H1 (cell line): Measurements from ENCODE around the gene GZF1. TPM values are rescaled to one million over a fixed set of nuclear protein-coding genes. Genes with fewer than 3 reads are reported as not detected.

ENCODE experiments used
- CTCF ChIA-PET: fragments of 300-600 bp; sonication (Branson Sonifier 250); formaldehyde crosslinking; loops from one replicate; lab custom pipeline; 2021; ENCODE audit not compliant: partially characterized antibody; lab: Charles Lee
- POLR2A ChIA-PET: fragments of 300-600 bp; sonication (Branson Sonifier 250); formaldehyde crosslinking; loops from one replicate; lab custom pipeline; 2021; ENCODE audit warnings: inconsistent platforms; ENCODE audit not compliant: partially characterized antibody; lab: Charles Lee
- DNase-seq, 2 experiments: peaks; one replicate each; pipeline versions ENCODE4 v3.0.0 to v3.0.0-alpha.2; 2010 to 2022; ENCODE audit warnings: low spot score in 2 of 2, low read depth in 1 of 2, mixed read lengths in 1 of 2
- FAIRE-seq: peaks from 2 replicates; lab custom pipeline; 2011; peaks lifted over from hg19 to GRCh38; lab: Jason Lieb, UNC
- H2AFZ ChIP-seq: 2 replicates; pipeline ENCODE4 v1.8.1; 2012; ENCODE audit warnings: low read length, inconsistent platforms
- H2AK5ac ChIP-seq: 2 replicates; pipeline ENCODE4 v1.6.1; 2013; ENCODE audit warnings: low read depth, low read length
- H2BK120ac ChIP-seq: replicated peaks from 2 replicates; pipeline ENCODE3; 2013; ENCODE audit warnings: low read depth, low read length, inconsistent platforms
- H2BK12ac ChIP-seq: 2 replicates; pipeline ENCODE4 v1.6.1; 2013; ENCODE audit warnings: low read depth, low read length
- H2BK15ac ChIP-seq: 2 replicates; pipeline ENCODE4 v1.6.1; 2013; ENCODE audit warnings: low read length
- H2BK20ac ChIP-seq: 2 replicates; pipeline ENCODE4 v1.6.1; 2013; ENCODE audit warnings: low read length
- H2BK5ac ChIP-seq: 2 replicates; pipeline ENCODE4 v1.6.1; 2013; ENCODE audit warnings: low read depth, low read length
- H3K14ac ChIP-seq: 2 replicates; pipeline ENCODE4 v1.6.1; 2013; ENCODE audit warnings: inconsistent platforms; ENCODE audit not compliant: insufficient read length
- H3K18ac ChIP-seq: 2 replicates; pipeline ENCODE4 v1.6.1; 2013; ENCODE audit warnings: low read length; ENCODE audit errors: extremely low read depth
- H3K23ac ChIP-seq: 2 replicates; pipeline ENCODE4 v1.6.1; 2013; ENCODE audit warnings: inconsistent platforms; ENCODE audit not compliant: insufficient read length
- H3K23me2 ChIP-seq: 2 replicates; pipeline ENCODE4 v1.6.1; 2013; ENCODE audit warnings: low read depth, low read length
- H3K27ac ChIP-seq: 2 replicates; pipeline ENCODE4 v1.6.1; 2011; ENCODE audit warnings: low read depth, low read length, inconsistent platforms
- H3K27me3 ChIP-seq, 4 experiments: replicated peaks in 1 of 4; 1 replicate in 1 of 4; 2 replicates in 3 of 4; pipeline versions ENCODE4 v1.6.1 to v1.8.1; 2011 to 2013; ENCODE audit warnings: low read length in 3 of 4, mild to moderate bottlenecking in 3 of 4, inconsistent platforms in 2 of 4, mixed read lengths in 2 of 4, moderate library complexity in 1 of 4; ENCODE audit not compliant: control insufficient read depth in 3 of 4, insufficient read depth in 3 of 4; ENCODE audit errors: extremely low read depth in 1 of 4
- H3K36me3 ChIP-seq, 4 experiments: 2 replicates each; pipeline versions ENCODE4 v1.6.1 to v1.8.1; 2011 to 2013; ENCODE audit warnings: mild to moderate bottlenecking in 4 of 4, low read length in 3 of 4, moderate library complexity in 2 of 4, control low read depth in 1 of 4, inconsistent platforms in 1 of 4; ENCODE audit not compliant: insufficient read depth in 4 of 4, control insufficient read depth in 2 of 4
- H3K4ac ChIP-seq: replicated peaks from 2 replicates; pipeline ENCODE3; 2013; ENCODE audit warnings: low read length, low read depth, mixed read lengths, inconsistent platforms; ENCODE audit not compliant: insufficient read length
- H3K4me1 ChIP-seq, 4 experiments: replicated peaks in 1 of 4; 1 replicate in 1 of 4; 2 replicates in 3 of 4; pipeline versions ENCODE4 v1.6.1 to v1.8.1; 2011 to 2013; ENCODE audit warnings: low read length in 3 of 4, inconsistent platforms in 2 of 4, mixed read lengths in 1 of 4; ENCODE audit not compliant: insufficient read depth in 4 of 4, control insufficient read depth in 3 of 4
- H3K4me2 ChIP-seq, 2 experiments: 2 replicates each; pipeline versions ENCODE4 v1.6.1 to v1.8.1; 2011 to 2013; ENCODE audit warnings: low read depth in 2 of 2, low read length in 2 of 2, control low read depth in 1 of 2, inconsistent platforms in 1 of 2, mild to moderate bottlenecking in 1 of 2; ENCODE audit not compliant: insufficient read depth in 1 of 2
- H3K4me3 ChIP-seq, 4 experiments: fragments of 200-600, 300-600 bp in 1 of 4; sonication (generic), shearing (Covaris generic), sonication (Bioruptor Twin) in 1 of 4; 2 replicates each; pipeline versions ENCODE4 v1.5.1 to v1.8.1; 2011 to 2016; ENCODE audit warnings: low read length in 4 of 4, low read depth in 3 of 4, control low read depth in 2 of 4, inconsistent platforms in 2 of 4, mild to moderate bottlenecking in 2 of 4, mixed read lengths in 1 of 4, moderate library complexity in 1 of 4; ENCODE audit not compliant: insufficient read depth in 2 of 4; ENCODE audit errors: extremely low read depth in 1 of 4
- H3K56ac ChIP-seq: replicated peaks from 2 replicates; pipeline ENCODE3; 2013; ENCODE audit warnings: low read depth, mild to moderate bottlenecking, mixed read lengths, low read length, inconsistent platforms; ENCODE audit not compliant: insufficient read length
- H3K79me1 ChIP-seq: 2 replicates; pipeline ENCODE4 v1.6.1; 2013; ENCODE audit warnings: low read depth, low read length, control low read depth
- H3K79me2 ChIP-seq, 2 experiments: 2 replicates each; pipeline versions ENCODE4 v1.6.1 to v1.8.1; 2012 to 2013; ENCODE audit warnings: low read length in 2 of 2, mild to moderate bottlenecking in 2 of 2, inconsistent platforms in 1 of 2; ENCODE audit not compliant: insufficient read depth in 2 of 2, control insufficient read depth in 1 of 2
- H3K9ac ChIP-seq, 4 experiments: replicated peaks in 1 of 4; 1 replicate in 1 of 4; 2 replicates in 3 of 4; pipeline versions ENCODE4 v1.6.1 to v1.8.1; 2011 to 2013; ENCODE audit warnings: low read depth in 3 of 4, low read length in 3 of 4, control low read depth in 2 of 4, mild to moderate bottlenecking in 2 of 4, moderate library complexity in 2 of 4, inconsistent platforms in 1 of 4; ENCODE audit errors: extremely low read depth in 1 of 4
- H3K9me3 ChIP-seq, 2 experiments: 2 replicates each; pipeline versions ENCODE4 v1.6.1 to v1.8.1; 2012 to 2013; ENCODE audit warnings: mild to moderate bottlenecking in 2 of 2, moderate library complexity in 2 of 2, control low read depth in 1 of 2, inconsistent platforms in 1 of 2, low read depth in 1 of 2, low read length in 1 of 2, mixed read lengths in 1 of 2; ENCODE audit not compliant: insufficient read depth in 2 of 2
- H4K20me1 ChIP-seq, 2 experiments: replicated peaks in 1 of 2; 2 replicates each; pipeline versions ENCODE3 to v1.8.1; 2011 to 2013; ENCODE audit warnings: inconsistent platforms in 2 of 2, low read length in 2 of 2, mild to moderate bottlenecking in 1 of 2; ENCODE audit not compliant: insufficient read depth in 2 of 2, control insufficient read depth in 1 of 2
- H4K5ac ChIP-seq: 2 replicates; pipeline ENCODE4 v1.6.1; 2013; ENCODE audit warnings: low read length, low read depth, mixed read lengths, inconsistent platforms; ENCODE audit not compliant: insufficient read length
- H4K8ac ChIP-seq: 2 replicates; pipeline ENCODE4 v1.8.0; 2013; ENCODE audit warnings: mild to moderate bottlenecking, moderate library complexity, low read length, inconsistent platforms; ENCODE audit not compliant: insufficient read depth; ENCODE audit errors: extremely low read depth
- H4K91ac ChIP-seq: replicated peaks from 2 replicates; pipeline ENCODE3; 2013; ENCODE audit warnings: low read length, mixed read lengths, inconsistent platforms; ENCODE audit not compliant: insufficient read length
- CBX5 ChIP-seq: fragments of 300-800, 300-1000 bp; sonication (generic); IDR thresholded peaks from 2 replicates; pipeline ENCODE4 v1.7.1; 2016; ENCODE audit warnings: antibody characterized with exemption, low read length, low read depth
- CEBPB ChIP-seq: IDR thresholded peaks from 2 replicates; pipeline ENCODE4 v1.6.1; 2012; ENCODE audit warnings: low read depth, low read length
- CHD1 ChIP-seq: IDR thresholded peaks from 2 replicates; pipeline ENCODE4 v1.6.1; 2012; ENCODE audit warnings: low read depth, low read length, improper control_type of control experiment
- EGR1 ChIP-seq: IDR thresholded peaks from 2 replicates; pipeline ENCODE4 v1.6.1; 2011; ENCODE audit warnings: low read depth, low read length, borderline replicate concordance
- FOSL1 ChIP-seq: IDR thresholded peaks from 2 replicates; pipeline ENCODE4 v1.6.1; 2011; ENCODE audit warnings: mild to moderate bottlenecking, low read depth, low read length, moderate library complexity; ENCODE audit not compliant: insufficient read depth
- GABPA ChIP-seq: IDR thresholded peaks from 2 replicates; pipeline ENCODE4 v1.6.1; 2011; ENCODE audit warnings: mild to moderate bottlenecking, low read length, moderate library complexity, borderline replicate concordance; ENCODE audit not compliant: insufficient read depth
- JUN ChIP-seq: IDR thresholded peaks from 2 replicates; pipeline ENCODE4 v1.6.1; 2011; ENCODE audit warnings: low read depth, mild to moderate bottlenecking, improper control_type of control experiment, low read length
- KDM5A ChIP-seq: fragments of 200-600 bp; IDR thresholded peaks from 2 replicates; pipeline ENCODE4 v1.7.1; 2012; ENCODE audit warnings: mild to moderate bottlenecking, low read length, inconsistent platforms, mixed read lengths
- NANOG ChIP-seq: IDR thresholded peaks from 2 replicates; pipeline ENCODE4 v1.6.1; 2011; ENCODE audit warnings: low read length, low read depth, mild to moderate bottlenecking, inconsistent platforms; ENCODE audit not compliant: insufficient read depth, poor library complexity, severe bottlenecking
- RBBP5 ChIP-seq: IDR thresholded peaks from 2 replicates; pipeline ENCODE4 v1.7.1; 2012; ENCODE audit warnings: low read depth, mild to moderate bottlenecking, inconsistent platforms, low read length, moderate library complexity, borderline replicate concordance
- SIX5 ChIP-seq: IDR thresholded peaks from 2 replicates; pipeline ENCODE4 v1.6.1; 2011; ENCODE audit warnings: mild to moderate bottlenecking, low read depth, low read length
- SP2 ChIP-seq: IDR thresholded peaks from 2 replicates; pipeline ENCODE4 v1.6.1; 2012; ENCODE audit warnings: mild to moderate bottlenecking, low read length, inconsistent platforms
- TCF12 ChIP-seq: IDR thresholded peaks from 2 replicates; pipeline ENCODE4 v1.6.1; 2011; ENCODE audit warnings: low read depth, mild to moderate bottlenecking, low read length
- TEAD4 ChIP-seq: IDR thresholded peaks from 2 replicates; pipeline ENCODE4 v1.6.1; 2012; ENCODE audit warnings: low read depth, low read length, inconsistent platforms, mixed read lengths
- polyA plus RNA-seq, 7 experiments: library from polyadenylated mRNA; depleted of rRNA in 3 of 7; stranded (reverse) in 5 of 7; unstranded in 2 of 7; fragments of >200 nt in 5 of 7; fragments of 200-250 nt in 2 of 7; gene quantifications; 1 replicate in 5 of 7; 2 replicates in 1 of 7; 4 replicates in 1 of 7; pipeline versions ENCODE4 v1.2.1 to v1.2.3, GENCODE V29; 2011 to 2013; ENCODE audit warnings: missing spikeins in 2 of 7, mixed read lengths in 2 of 7
- total RNA-seq: library from RNA; stranded (reverse); fragmentation: NEBNext Ultra II Directional; extraction: Animal tissue kit (Norgen Biotek cat#: 25700); gene quantifications from 2 replicates; pipeline ENCODE4 v1.2.1, GENCODE V29; 2021
- TF ChIP-seq, protein P1 (sequence below): IDR thresholded peaks from 2 replicates; pipeline ENCODE4 v1.6.1; 2011; ENCODE audit warnings: low read length, improper control_type of control experiment

The GZF1 gene
- total and polyA plus RNA-seq, 2 of the 8 experiments (the other 6 are each of a cell fraction or from before 2014, with no cell fraction given): 8.2 to 11.9 TPM

DNA sequence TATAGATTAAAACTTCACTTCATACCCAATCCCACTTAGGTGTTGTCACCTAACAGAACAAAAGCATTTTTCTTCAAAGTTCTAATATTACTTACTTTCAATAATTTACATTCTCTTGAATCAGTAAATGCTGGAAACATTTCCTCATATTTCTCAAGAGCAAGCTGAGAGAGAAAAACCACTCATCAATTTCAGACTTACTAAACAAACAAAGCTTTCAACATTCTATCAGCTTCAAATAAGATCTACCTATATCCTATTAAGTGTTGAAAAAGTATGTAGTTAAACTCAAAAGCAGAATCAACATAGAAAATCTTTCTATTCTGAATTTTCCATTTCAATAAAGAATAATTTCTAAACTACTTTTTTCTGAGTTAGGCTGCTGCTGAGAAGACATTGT is 17.8 kb downstream of the GZF1 start:
- Histone ChIP-seq H2AK5ac (no peak overlapping the region), H4K5ac (no peak overlapping the region), H3K56ac (no peak overlapping the region), H3K23ac (no peak overlapping the region), H3K18ac (no peak overlapping the region), H4K8ac (no peak overlapping the region), H3K9me3 (no peaks in the 10 kb centered on the region), H2AFZ (no peak overlapping the region), H3K4me2 (no peak overlapping the region), H4K91ac (no peak overlapping the region), H4K20me1 (peaks cover 0 to 5% of the 10 kb centered on the region in 2 experiments), H3K4me3 (no peak overlapping the region), H3K27me3 (no peaks in the 10 kb centered on the region; a peak in 1 of 7 replicates), H3K27ac (no peak overlapping the region), H2BK15ac (no peak overlapping the region), H3K4me1 (no peaks in the 10 kb centered on the region), H3K14ac (no peak overlapping the region), H3K36me3 (peaks cover 9 to 41% (median 21%) of the 10 kb centered on the region in 4 experiments), H3K23me2 (no peaks in the 10 kb centered on the region), H2BK120ac (no peak overlapping the region), H2BK12ac (no peak overlapping the region), H3K79me1 (peaks cover 3% of the 10 kb centered on the region), H3K79me2 (no peaks in the 10 kb centered on the region; a peak in 2 of 4 replicates), H2BK5ac (no peak overlapping the region), H2BK20ac (no peak overlapping the region), H3K4ac (no peak overlapping the region), H3K9ac (no peak overlapping the region)
- DNase-seq (no peak), FAIRE-seq (no peak)
- CTCF ChIA-PET: interaction anchor here (0.6 kb wide), 1 partner anchor 227 kb away, joined by 3 read pairs; no protein-coding TSS in a partner anchor
- POLR2A ChIA-PET: interaction anchor here (1.3 to 1.4 kb wide), 2 partner anchors 9 to 22 kb away, joined by 3 to 4 read pairs; no protein-coding TSS in a partner anchor
- TF ChIP-seq KDM5A (no peak), SIX5 (no peak), SP2 (no peak), CHD1 (no peak), NANOG (no peak), FOSL1 (no peak), EGR1 (no peak), TEAD4 (no peak), RBBP5 (no peak), JUN (no peak), GABPA (no peak), CEBPB (no peak), CBX5 (no peak), TCF12 (no peak)
- TF ChIP-seq, protein P1, sequence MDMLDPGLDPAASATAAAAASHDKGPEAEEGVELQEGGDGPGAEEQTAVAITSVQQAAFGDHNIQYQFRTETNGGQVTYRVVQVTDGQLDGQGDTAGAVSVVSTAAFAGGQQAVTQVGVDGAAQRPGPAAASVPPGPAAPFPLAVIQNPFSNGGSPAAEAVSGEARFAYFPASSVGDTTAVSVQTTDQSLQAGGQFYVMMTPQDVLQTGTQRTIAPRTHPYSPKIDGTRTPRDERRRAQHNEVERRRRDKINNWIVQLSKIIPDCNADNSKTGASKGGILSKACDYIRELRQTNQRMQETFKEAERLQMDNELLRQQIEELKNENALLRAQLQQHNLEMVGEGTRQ: no peak
